Superior temporal gyrus (tissue), 1 donor: ENCODE data around the gene LRBA.
"Not testable (repeated sequence)": the region's sequence is repeated elsewhere in the genome, so short reads cannot be mapped to it uniquely, and the experiment has no call there.

ENCODE experiments used
- DNase-seq: peaks from one replicate; pipeline ENCODE4 v3.0.0-alpha.2; 2016; ENCODE audit errors: extremely low spot score

The LRBA gene

DNA sequence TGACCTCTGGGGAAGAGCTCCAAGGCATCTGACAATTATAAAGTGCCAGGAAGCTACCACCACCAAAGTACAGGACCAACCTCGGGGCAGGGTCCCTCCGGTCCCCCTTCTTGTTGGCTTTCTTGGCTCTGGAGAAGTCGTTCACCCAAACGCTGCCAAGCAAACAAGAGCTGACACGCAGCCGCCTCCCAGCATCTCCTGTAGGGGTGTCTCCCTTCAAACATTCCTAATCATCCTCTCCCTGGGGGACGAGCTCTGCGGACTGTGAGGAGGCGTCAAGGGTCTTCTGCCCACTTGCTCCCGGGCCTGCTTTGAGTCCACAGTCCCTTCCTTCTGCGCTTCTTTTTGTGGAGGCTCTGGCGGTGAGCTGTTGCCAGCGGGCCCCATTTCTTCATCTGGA, 592.0 kb downstream of the LRBA start:
- DNase-seq, result no peak

GRCh38 chr4:150421612-150422011, 593.5 kb downstream of the LRBA start:
- DNase-seq, result no peak

- no peak for DNase-seq
These were observed 595.1 kb downstream of the LRBA start for GRCh38 chr4:150419939-150420338.

- DNase-seq, result no peak
These were observed 596.2 kb downstream of the LRBA start for GRCh38 chr4:150418757-150419410.

- DNase-seq, result no peak
These were observed 599.9 kb downstream of the LRBA start for GRCh38 chr4:150415213-150415612.

- no peak for DNase-seq
These were observed 603.6 kb downstream of the LRBA start for GRCh38 chr4:150411520-150411919.

DNA sequence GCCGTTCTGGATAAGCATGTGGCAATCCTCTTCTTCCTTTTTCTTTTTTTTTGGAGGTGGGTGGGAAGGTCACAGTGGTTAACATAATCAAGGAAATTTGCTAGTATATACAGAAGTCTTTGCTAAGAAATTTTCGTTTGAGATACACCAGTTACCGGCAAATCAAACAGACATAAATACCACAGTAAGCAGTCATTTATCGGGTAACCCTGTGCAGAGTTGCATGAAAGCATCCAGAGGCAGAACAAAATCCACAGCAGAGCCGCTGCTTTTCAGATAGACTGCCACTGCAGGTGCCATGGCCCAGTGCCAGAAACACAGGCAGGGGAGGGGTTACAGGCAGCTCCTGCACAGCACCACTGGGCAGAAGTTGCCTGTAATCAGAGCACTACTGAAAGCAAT, 612.2 kb downstream of the LRBA start:
- no peak for DNase-seq

DNA sequence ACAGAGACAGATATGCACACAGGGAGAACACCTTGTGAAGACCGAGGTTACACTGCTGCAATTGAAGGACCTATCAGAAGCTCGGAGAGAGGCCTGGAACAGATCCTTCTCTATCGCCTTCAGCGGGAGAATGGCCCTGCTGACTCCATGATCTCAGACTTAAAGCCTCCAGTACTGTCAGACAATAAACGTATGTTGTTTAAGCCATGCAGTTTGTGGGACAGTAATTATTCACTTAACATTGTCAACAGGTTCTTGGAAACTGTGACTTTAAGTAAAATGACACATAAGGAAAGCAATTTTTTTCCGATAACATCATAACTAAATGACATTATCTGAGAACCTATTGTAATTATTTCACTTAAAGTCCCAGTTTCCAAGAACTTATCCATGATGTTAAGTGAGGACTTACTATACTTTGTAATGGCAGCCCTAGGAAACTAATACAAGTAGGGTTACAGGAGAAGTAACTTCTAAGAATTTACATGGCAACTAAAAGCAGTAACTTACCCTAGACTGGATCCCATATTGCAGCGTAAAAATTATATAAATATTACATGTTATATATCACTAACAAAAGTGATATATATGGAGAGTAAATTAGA, 613.9 kb downstream of the LRBA start:
- no peak for DNase-seq

GRCh38 chr4:150395872-150396271, 619.2 kb downstream of the LRBA start:
- DNase-seq, result no peak

- no peak for DNase-seq
These were observed 621.0 kb downstream of the LRBA start for GRCh38 chr4:150394046-150394445.

- DNase-seq, result no peak
These were observed 624.0 kb downstream of the LRBA start for GRCh38 chr4:150391052-150391451.

- no peak for DNase-seq
These were observed 624.6 kb downstream of the LRBA start for GRCh38 chr4:150390531-150390910.

GRCh38 chr4:150389896-150390530, 625.1 kb downstream of the LRBA start:
- no peak for DNase-seq

- DNase-seq, result no peak
These were observed 627.1 kb downstream of the LRBA start for GRCh38 chr4:150387981-150388380.

DNA sequence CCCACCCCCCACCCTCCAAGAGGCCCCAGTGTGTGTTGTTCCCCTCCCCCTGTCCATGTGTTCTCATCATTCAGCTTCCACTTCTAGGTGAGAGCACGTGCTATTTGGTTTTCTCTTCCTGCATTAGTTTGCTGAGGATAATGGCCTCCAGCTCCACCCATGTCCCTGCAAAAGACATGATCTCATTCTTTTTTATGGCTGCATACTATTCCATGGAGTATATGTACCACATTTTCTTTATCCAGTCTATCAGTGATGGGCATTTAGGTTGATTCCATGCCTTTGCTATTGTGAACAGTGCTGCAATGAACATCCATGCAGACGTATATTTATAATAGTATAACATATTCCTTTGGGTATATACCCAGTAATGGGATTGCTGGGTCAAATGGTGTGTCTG, 628.7 kb downstream of the LRBA start:
- not testable (repeated sequence) for DNase-seq

GRCh38 chr4:150385606-150386005, 629.5 kb downstream of the LRBA start:
- DNase-seq, result no peak

DNA sequence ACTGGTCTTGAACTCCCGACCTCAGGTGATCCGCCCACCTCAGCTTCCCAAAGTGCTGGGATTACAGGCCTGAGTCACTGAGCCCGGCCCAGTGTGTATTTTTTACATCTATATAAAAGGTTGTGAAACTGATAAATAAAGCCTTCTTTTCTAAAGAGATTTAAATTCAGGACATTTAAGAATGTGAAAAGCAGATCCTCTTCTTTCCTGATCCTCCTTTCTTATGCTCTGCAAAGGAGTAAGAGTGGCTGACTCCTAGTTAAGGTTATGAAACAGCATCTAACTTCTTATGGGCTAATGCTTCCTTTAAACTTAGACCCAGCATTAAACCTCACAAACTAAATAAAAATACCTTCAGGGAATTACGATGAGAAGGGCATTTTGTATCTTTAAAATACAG, 630.8 kb downstream of the LRBA start:
- no peak for DNase-seq

DNA sequence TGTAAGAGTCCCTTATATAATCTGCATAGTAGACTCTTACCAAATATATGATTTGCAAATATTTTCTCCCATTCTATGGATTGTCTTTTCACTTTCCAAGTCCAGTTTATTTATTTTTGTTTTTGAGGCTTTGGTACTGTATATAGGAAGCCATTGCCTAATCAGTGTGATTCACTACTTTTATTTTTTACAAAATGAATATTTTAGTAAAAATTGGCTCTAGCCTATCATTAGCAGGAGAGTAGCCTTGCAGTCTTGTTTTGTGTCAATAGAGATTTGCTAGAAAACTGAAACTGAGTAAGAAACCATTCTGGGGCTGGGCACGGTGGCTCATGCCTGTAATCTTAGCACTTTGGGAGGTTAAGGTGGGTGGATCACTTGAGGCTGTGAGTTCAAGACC, 633.1 kb downstream of the LRBA start:
- no peak for DNase-seq

DNA sequence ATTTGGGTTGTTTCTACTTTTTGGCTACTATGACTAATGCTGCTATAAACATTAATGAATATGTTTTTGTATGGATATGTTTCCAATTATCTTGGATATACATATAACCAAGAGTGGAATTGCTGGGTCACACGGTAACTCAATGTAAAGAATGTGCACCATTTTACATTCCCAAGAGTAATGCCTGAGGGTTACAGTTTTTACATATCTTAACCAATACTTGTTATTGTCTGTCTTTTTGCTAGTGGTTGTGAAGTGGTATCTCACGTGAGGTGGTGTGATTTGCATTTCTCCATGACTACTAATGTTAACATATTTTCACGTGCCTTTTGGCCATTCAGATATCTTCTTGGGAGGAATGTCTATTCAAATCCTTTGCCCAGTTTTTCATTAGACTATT, 633.5 kb downstream of the LRBA start:
- DNase-seq, result no peak

DNA sequence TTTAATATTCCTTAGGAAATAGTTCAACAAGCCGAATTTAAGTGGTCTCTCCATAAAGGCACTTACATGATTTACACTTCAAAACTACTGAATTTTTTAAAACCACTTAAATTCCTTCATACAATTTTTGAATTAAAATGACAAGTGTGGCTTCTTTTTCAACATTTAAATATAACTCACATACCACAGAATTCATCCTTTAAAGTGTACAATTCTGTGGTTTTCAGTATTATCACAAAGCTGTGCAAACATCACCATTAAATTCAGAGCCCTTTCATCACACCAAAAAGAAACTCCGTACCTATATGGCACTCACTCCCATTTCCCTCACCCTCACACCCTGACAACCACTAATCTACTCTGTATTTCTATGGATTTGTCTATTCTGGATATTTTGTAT, 634.0 kb downstream of the LRBA start:
- DNase-seq, result no peak

DNA sequence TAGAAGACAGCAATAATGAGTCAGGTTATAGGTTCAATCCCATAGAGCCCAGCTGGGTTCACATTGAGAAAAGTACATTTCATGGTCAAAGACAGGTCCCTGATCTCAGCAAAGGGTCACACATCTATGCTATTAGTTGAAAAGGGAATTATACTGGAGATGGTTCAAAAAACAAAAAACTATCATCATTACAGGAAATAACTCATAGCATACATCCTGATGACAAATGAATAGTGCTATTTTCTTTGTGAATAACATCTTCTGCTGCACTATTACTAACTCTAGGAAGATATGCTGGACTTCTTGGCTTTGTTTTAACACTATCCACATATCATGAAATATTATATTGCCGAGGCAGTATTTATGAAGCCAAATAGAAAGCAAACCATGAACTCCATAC, 635.6 kb downstream of the LRBA start:
- DNase-seq, result no peak

GRCh38 chr4:150375025-150375424, 640.1 kb downstream of the LRBA start:
- DNase-seq, result no peak

DNA sequence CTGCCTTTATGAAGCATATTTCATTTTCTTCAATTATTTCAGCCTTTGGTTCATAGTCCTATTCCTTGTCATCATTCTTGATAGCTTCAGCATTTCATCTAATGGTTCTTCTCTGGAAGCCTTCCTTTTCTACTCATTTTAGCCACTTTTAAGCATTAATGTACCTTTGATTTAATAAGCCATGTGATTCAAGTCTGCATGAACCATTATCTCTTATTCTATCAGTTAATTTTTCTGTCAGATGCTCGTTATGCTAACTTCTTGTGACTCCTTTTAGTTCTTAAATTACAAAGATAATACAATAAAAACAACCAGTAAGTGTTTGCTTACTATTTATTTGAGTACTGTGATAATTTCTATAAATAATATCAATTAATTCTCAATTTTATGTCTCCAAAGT, 643.2 kb downstream of the LRBA start:
- DNase-seq, result no peak
